GM23338 (cell line): ENCODE data around the gene MICAL3. TPM values are rescaled to one million over a fixed set of nuclear protein-coding genes. Genes with fewer than 3 reads are reported as not detected.

ENCODE experiments used
- ATAC-seq: fragments of 200-7000 bp; cut with Tn5 transposase; 3 replicates; pipeline ENCODE4 v1.9.1; 2020
- DNase-seq: peaks from one replicate; pipeline ENCODE4 v3.0.0-alpha.2; 2015; ENCODE audit warnings: low spot score
- H2AFZ ChIP-seq: fragments of 200-600 bp; sonication (generic); 2 replicates; pipeline ENCODE4 v1.8.0; 2016; ENCODE audit warnings: antibody characterized with exemption, mild to moderate bottlenecking, moderate library complexity
- H3F3A ChIP-seq: fragments of 200-600 bp; sonication (generic); replicated peaks from 2 replicates; pipeline ENCODE4 v1.8.0; 2017; ENCODE audit warnings: antibody characterized with exemption, mixed run types, low read depth
- H3K27ac ChIP-seq: fragments of 200-600 bp; sonication (generic); 2 replicates; pipeline ENCODE4 v1.6.1; 2016; ENCODE audit warnings: low read depth
- H3K27me3 ChIP-seq: fragments of 200-600 bp; sonication (generic); 2 replicates; pipeline ENCODE4 v1.8.0; 2016; ENCODE audit warnings: mild to moderate bottlenecking, mixed run types, moderate library complexity; ENCODE audit not compliant: insufficient read depth
- H3K36me3 ChIP-seq: fragments of 200-600 bp; sonication (generic); 2 replicates; pipeline ENCODE4 v1.8.0; 2016; ENCODE audit warnings: mild to moderate bottlenecking; ENCODE audit not compliant: insufficient read depth
- H3K4me1 ChIP-seq: fragments of 200-600 bp; sonication (generic); 2 replicates; pipeline ENCODE4 v1.8.0; 2016; ENCODE audit warnings: mild to moderate bottlenecking, moderate library complexity; ENCODE audit not compliant: insufficient read depth
- H3K4me2 ChIP-seq: fragments of 200-600 bp; sonication (generic); 2 replicates; pipeline ENCODE4 v1.7.1; 2017; ENCODE audit warnings: mixed run types
- H3K4me3 ChIP-seq: fragments of 200-600 bp; sonication (generic); 2 replicates; pipeline ENCODE4 v1.6.1; 2016; ENCODE audit warnings: mixed run types
- H3K79me2 ChIP-seq: fragments of 200-600 bp; sonication (generic); replicated peaks from 2 replicates; pipeline ENCODE4 v1.8.0; 2017; ENCODE audit warnings: mild to moderate bottlenecking; ENCODE audit not compliant: insufficient read depth
- H3K9me2 ChIP-seq: fragments of 200-600 bp; sonication (generic); 2 replicates; pipeline ENCODE4 v1.8.0; 2017; ENCODE audit not compliant: insufficient read depth
- H4K20me1 ChIP-seq: fragments of 200-600 bp; sonication (generic); replicated peaks from 2 replicates; pipeline ENCODE4 v1.8.0; 2017; ENCODE audit warnings: mild to moderate bottlenecking; ENCODE audit not compliant: insufficient read depth
- H3K27ac Mint-ChIP-seq: 2 replicates; pipeline ENCODE4 v1.8.0; 2020; ENCODE audit warnings: inconsistent platforms, mild to moderate bottlenecking, moderate library complexity, mixed read lengths
- H3K27me3 Mint-ChIP-seq: 3 replicates; pipeline ENCODE4 v1.8.0; 2022; ENCODE audit warnings: low read depth, mild to moderate bottlenecking, moderate library complexity, mixed read lengths, inconsistent platforms; ENCODE audit not compliant: insufficient read depth, poor library complexity
- H3K36me3 Mint-ChIP-seq: 3 replicates; pipeline ENCODE4 v1.8.0; 2021; ENCODE audit warnings: low read depth, mild to moderate bottlenecking, inconsistent platforms, moderate library complexity, mixed read lengths
- H3K4me1 Mint-ChIP-seq: 3 replicates; pipeline ENCODE4 v1.8.0; 2020; ENCODE audit warnings: mild to moderate bottlenecking, inconsistent platforms, mixed read lengths
- H3K4me3 Mint-ChIP-seq: 3 replicates; pipeline ENCODE4 v1.8.0; 2021; ENCODE audit warnings: moderate library complexity, mild to moderate bottlenecking, inconsistent platforms, mixed read lengths
- H3K9me3 Mint-ChIP-seq: 3 replicates; pipeline ENCODE4 v1.8.0; 2020; ENCODE audit warnings: moderate library complexity, mild to moderate bottlenecking, inconsistent platforms, mixed read lengths
- CREB1 ChIP-seq: fragments of 250-450 bp; sonication (Bioruptor Pico); IDR thresholded peaks from 2 replicates; pipeline ENCODE4 v1.5.0; 2020; ENCODE audit warnings: low read depth, mild to moderate bottlenecking, moderate library complexity
- CTCF ChIP-seq, 2 experiments: fragments of 200-600 bp in 1 of 2; sonication (generic) in 1 of 2; conservative IDR thresholded peaks; 2 replicates each; pipeline versions ENCODE4 v1.5.1 to v1.6.1; 2016 to 2017; ENCODE audit warnings: antibody characterized with exemption in 2 of 2, low read depth in 2 of 2, mild to moderate bottlenecking in 2 of 2, moderate library complexity in 1 of 2
- ETS1 ChIP-seq: IDR thresholded peaks from 2 replicates; pipeline ENCODE4 v1.6.1; 2016; ENCODE audit warnings: antibody characterized with exemption
- EZH2 ChIP-seq: fragments of 200-600 bp; sonication (generic); IDR thresholded peaks from one replicate; pipeline ENCODE4 v1.8.0; 2017; ENCODE audit warnings: antibody characterized with exemption, mild to moderate bottlenecking, low read depth; ENCODE audit not compliant: unreplicated experiment
- EZH2phosphoT487 ChIP-seq: fragments of 200-600 bp; sonication (generic); IDR thresholded peaks from one replicate; pipeline ENCODE4 v1.8.1; 2018; ENCODE audit warnings: antibody characterized with exemption; ENCODE audit not compliant: unreplicated experiment
- JUNB ChIP-seq: IDR thresholded peaks from one replicate; pipeline ENCODE4 v1.6.1; 2016; ENCODE audit warnings: antibody characterized with exemption; ENCODE audit not compliant: unreplicated experiment
- NANOG ChIP-seq: IDR thresholded peaks from 2 replicates; pipeline ENCODE4 v1.6.1; 2016; ENCODE audit warnings: antibody characterized with exemption, borderline replicate concordance
- POLR2AphosphoS5 ChIP-seq: IDR thresholded peaks from 2 replicates; pipeline ENCODE4 v1.6.1; 2016; ENCODE audit warnings: antibody characterized with exemption, low read depth
- REST ChIP-seq: IDR thresholded peaks from one replicate; pipeline ENCODE4 v1.6.1; 2018; ENCODE audit warnings: antibody characterized with exemption; ENCODE audit not compliant: unreplicated experiment
- STAT1 ChIP-seq: IDR thresholded peaks from one replicate; pipeline ENCODE4 v1.6.1; 2016; ENCODE audit warnings: antibody characterized with exemption; ENCODE audit not compliant: unreplicated experiment
- ZNF114 ChIP-seq: fragments of 250-450 bp; sonication (Bioruptor Pico); IDR thresholded peaks from 2 replicates; pipeline ENCODE4 v1.5.0; 2020; ENCODE audit warnings: mild to moderate bottlenecking, moderate library complexity
- ZNF331 ChIP-seq: fragments of 250-450 bp; sonication (Bioruptor Pico); IDR thresholded peaks from 2 replicates; pipeline ENCODE4 v1.5.0; 2020; ENCODE audit warnings: low read depth, mild to moderate bottlenecking, moderate library complexity
- ZNF462 ChIP-seq: fragments of 250-450 bp; sonication (Bioruptor Pico); IDR thresholded peaks from 2 replicates; pipeline ENCODE4 v1.5.0; 2020; ENCODE audit warnings: mild to moderate bottlenecking, moderate library complexity
- polyA plus RNA-seq: library from polyadenylated mRNA; unstranded; fragments of >200 nt; fragmentation: Nextera tagmentation; extraction: Ambion mirVana; gene quantifications from 2 replicates; pipeline ENCODE4 v1.2.1, GENCODE V29; 2016
- total RNA-seq: library from RNA; depleted of rRNA; stranded (reverse); fragments of >200 nt; shearing (Covaris generic); gene quantifications from 2 replicates; pipeline ENCODE4 v1.2.3, GENCODE V29; 2014

The MICAL3 gene
- total and polyA plus RNA-seq, 2 experiments from 2014 or later, result 10.1 to 33.9 TPM

- Histone ChIP-seq H3K4me1 (peaks cover 10% of the 10 kb centered on the region), H2AFZ (no peak overlapping the region), H3K27ac (no peak overlapping the region), H4K20me1 (peaks cover 20% of the 10 kb centered on the region; the same call in 1 of the 2 replicates), H3K27me3 (0 out of 2 replicates have a peak, but pooled peaks cover 4% of the 10 kb centered on the region), H3K4me3 (peak overlapping the region; percentile 84), H3K9me2 (no peaks in the 10 kb centered on the region; the same call in 1 of the 2 replicates), H3K4me2 (peak overlapping the region; percentile 97), H3K79me2 (peaks cover 55% of the 10 kb centered on the region), H3F3A (no peaks in the 10 kb centered on the region), H3K36me3 (no peaks in the 10 kb centered on the region)
- H3K27me3 Mint-ChIP-seq, result peaks cover 14% of the 10 kb centered on the region
- DNase-seq (no peak), ATAC-seq (peak; percentile 7; the same call in 1 of the 3 replicates)
- H3K36me3 Mint-ChIP-seq, result no peaks in the 10 kb centered on the region; the same call in 2 of the 3 replicates
- peaks cover 8% of the 10 kb centered on the region; the same call in 1 of the 3 replicates for H3K9me3 Mint-ChIP-seq
- TF ChIP-seq REST (no peak), JUNB (no peak), EZH2 (no peak), ETS1 (no peak), STAT1 (no peak), CTCF (conservative IDR thresholded peaks at IDR 0.05; ENCODE audit: low read depth in 2 of 2) (no peak), ZNF462 (CRISPR knock-in tag) (no peak), ZNF114 (no peak), CREB1 (no peak), NANOG (no peak), EZH2phosphoT487 (no peak), POLR2AphosphoS5 (no peak), ZNF331 (CRISPR knock-in tag) (no peak)
- H3K4me1 Mint-ChIP-seq, result peaks cover 7% of the 10 kb centered on the region
- peak overlapping the region; percentile 70 for H3K4me3 Mint-ChIP-seq
- H3K27ac Mint-ChIP-seq, result no peak overlapping the region
These were observed 24.5 kb downstream of the MICAL3 start for GRCh38 chr22:17999851-18000250.
